ENCODE results near the gene LRP8. TPM values are rescaled to one million over a fixed set of nuclear protein-coding genes. Genes with fewer than 3 reads are reported as not detected.

LRP8 gene
- total and polyA plus RNA-seq, 4 donors = 2.6 to 20.0 (median 9.6) TPM

DNA sequence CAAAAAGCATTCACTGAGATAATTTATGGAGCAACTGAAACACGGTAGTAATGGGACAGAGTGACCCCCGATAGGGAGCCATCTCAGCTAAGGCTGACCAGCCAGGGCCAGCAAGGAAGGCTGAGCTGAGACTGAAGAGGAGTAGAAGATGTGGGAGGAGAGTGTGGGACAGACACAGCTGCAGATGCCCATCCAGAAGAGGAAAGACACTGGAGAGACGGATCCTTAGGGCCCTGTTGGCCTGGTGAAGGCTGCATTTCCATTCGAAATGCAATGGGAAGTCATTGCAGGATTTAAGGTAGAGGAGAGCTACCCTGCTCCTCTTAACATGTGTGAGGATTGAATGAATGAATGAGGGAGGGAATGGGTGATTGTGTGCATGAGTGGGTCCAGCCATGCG is 44.0 kb upstream of the LRP8 start:
- DNase-seq (no peak), ATAC-seq (ENCODE audit: insufficient read depth, low FRiP score) (no peak)
- Histone ChIP-seq H3K36me3 (ENCODE audit: control insufficient read depth in 4 of 4, insufficient read depth in 4 of 4, low read length in 4 of 4) (no peaks in the 10 kb centered on the region), H3K4me1 (ENCODE audit: control insufficient read depth in 5 of 5, insufficient read depth in 5 of 5, low read length in 5 of 5) (peaks cover 0 to 20% (median 0%) of the 10 kb centered on the region in 5 donors), H3K9me3 (ENCODE audit: control insufficient read depth in 4 of 4, insufficient read depth in 3 of 4, low read length in 3 of 4) (peaks cover 0 to 2% (median 0%) of the 10 kb centered on the region in 4 donors), H3K4me3 (no peak overlapping the region), H3K27ac (ENCODE audit: low read depth in 1 of 2, low read length in 1 of 2) (no peak overlapping the region), H3K9ac (ENCODE audit: insufficient read depth in 1 of 2, low read length in 2 of 2) (no peak overlapping the region), H3K27me3 (ENCODE audit: control insufficient read depth in 3 of 3, insufficient read depth in 3 of 3, low read length in 2 of 3) (no peaks in the 10 kb centered on the region)
- WGBS, 2 donors = 90 to 91% methylated on average over 5 of the region's 5 CpGs
- TF ChIP-seq, protein P1, sequence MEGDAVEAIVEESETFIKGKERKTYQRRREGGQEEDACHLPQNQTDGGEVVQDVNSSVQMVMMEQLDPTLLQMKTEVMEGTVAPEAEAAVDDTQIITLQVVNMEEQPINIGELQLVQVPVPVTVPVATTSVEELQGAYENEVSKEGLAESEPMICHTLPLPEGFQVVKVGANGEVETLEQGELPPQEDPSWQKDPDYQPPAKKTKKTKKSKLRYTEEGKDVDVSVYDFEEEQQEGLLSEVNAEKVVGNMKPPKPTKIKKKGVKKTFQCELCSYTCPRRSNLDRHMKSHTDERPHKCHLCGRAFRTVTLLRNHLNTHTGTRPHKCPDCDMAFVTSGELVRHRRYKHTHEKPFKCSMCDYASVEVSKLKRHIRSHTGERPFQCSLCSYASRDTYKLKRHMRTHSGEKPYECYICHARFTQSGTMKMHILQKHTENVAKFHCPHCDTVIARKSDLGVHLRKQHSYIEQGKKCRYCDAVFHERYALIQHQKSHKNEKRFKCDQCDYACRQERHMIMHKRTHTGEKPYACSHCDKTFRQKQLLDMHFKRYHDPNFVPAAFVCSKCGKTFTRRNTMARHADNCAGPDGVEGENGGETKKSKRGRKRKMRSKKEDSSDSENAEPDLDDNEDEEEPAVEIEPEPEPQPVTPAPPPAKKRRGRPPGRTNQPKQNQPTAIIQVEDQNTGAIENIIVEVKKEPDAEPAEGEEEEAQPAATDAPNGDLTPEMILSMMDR (IDR thresholded peaks at IDR 0.05; ENCODE audit: control extremely low read depth, extremely low read depth) = no peak

DNA sequence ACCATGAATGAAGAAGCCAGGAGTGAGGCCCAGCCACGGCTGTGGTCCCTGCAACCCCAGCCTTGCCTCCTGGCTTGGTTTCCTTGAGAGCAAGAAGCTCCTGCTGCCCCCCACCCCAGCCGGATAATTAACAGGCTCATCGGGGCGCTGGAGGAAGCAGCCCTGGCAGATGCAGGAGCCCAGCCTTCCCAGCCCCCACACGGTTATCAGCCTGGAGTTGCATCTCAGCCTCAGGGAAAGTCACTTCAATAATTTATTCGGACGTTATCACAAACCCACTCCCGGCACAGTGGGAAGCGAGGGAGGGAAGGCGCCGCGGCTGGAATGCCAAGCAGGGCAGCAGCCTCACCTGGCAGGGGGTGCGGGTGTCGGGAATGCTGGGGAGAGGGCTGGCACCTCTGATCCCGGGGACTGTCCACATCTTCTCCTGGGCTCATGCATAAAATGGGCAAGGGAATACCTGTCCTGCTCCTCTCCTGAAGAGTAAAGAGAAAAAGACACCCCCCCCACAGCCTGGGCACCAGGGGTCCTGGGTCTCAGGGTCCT is 43.3 kb upstream of the LRP8 start:
- Histone ChIP-seq H3K9me3 (ENCODE audit: control insufficient read depth in 4 of 4, insufficient read depth in 3 of 4, low read length in 3 of 4) (peaks cover 0 to 2% (median 0%) of the 10 kb centered on the region in 4 donors), H3K27me3 (ENCODE audit: control insufficient read depth in 3 of 3, insufficient read depth in 3 of 3, low read length in 2 of 3) (no peaks in the 10 kb centered on the region), H3K4me3 (no peak overlapping the region), H3K9ac (ENCODE audit: insufficient read depth in 1 of 2, low read length in 2 of 2) (no peak overlapping the region), H3K4me1 (ENCODE audit: control insufficient read depth in 5 of 5, insufficient read depth in 5 of 5, low read length in 5 of 5) (peaks cover 0 to 17% (median 0%) of the 10 kb centered on the region in 5 donors), H3K36me3 (ENCODE audit: control insufficient read depth in 4 of 4, insufficient read depth in 4 of 4, low read length in 4 of 4) (no peaks in the 10 kb centered on the region), H3K27ac (ENCODE audit: low read depth in 1 of 2, low read length in 1 of 2) (no peak overlapping the region)
- no peak for DNase-seq
- 56 to 75% methylated on average over 15 of the region's 15 CpGs for WGBS, 2 donors
- TF ChIP-seq, protein P1 (IDR thresholded peaks at IDR 0.05; ENCODE audit: control extremely low read depth, extremely low read depth) = no peak
- ATAC-seq (ENCODE audit: insufficient read depth, low FRiP score) = no peak

DNA sequence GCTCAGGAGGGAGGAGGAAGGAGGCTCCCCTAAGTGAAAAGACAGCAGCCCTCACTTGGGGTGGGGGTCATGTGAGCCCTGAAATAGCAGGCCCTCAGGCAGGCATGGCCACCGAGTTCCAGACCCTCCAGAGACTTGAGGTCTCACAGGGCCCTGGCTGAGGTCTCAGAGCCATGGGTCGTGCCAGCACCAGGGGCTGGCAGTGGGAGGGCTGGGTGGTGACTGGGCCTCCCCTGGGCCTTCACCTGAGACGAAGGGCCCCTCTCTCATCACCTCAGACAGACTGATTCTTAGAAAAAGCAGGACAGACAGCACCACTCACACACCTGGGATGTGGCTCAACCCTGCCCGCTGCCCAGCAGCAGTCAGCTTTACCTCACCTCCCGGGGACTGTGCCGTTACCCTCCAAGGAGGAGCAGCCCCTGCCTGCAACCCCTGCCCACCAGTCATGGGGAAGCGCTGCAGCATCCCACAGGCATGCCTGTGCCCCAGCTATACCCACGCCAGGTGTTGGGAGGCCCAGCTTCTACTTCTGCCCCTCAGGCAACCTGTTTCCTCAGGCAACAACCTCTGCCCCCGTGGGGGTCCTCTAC is 42.6 kb upstream of the LRP8 start:
- Histone ChIP-seq H3K9me3 (ENCODE audit: control insufficient read depth in 4 of 4, insufficient read depth in 3 of 4, low read length in 3 of 4) (peaks cover 0 to 2% (median 0%) of the 10 kb centered on the region in 4 donors), H3K27me3 (ENCODE audit: control insufficient read depth in 3 of 3, insufficient read depth in 3 of 3, low read length in 2 of 3) (no peaks in the 10 kb centered on the region), H3K4me3 (no peak overlapping the region), H3K9ac (ENCODE audit: insufficient read depth in 1 of 2, low read length in 2 of 2) (no peak overlapping the region), H3K36me3 (ENCODE audit: control insufficient read depth in 4 of 4, insufficient read depth in 4 of 4, low read length in 4 of 4) (no peaks in the 10 kb centered on the region), H3K27ac (ENCODE audit: low read depth in 1 of 2, low read length in 1 of 2) (no peak overlapping the region), H3K4me1 (ENCODE audit: control insufficient read depth in 5 of 5, insufficient read depth in 5 of 5, low read length in 5 of 5) (peaks cover 0 to 11% (median 0%) of the 10 kb centered on the region in 5 donors)
- ATAC-seq (ENCODE audit: insufficient read depth, low FRiP score) = no peak
- WGBS, 2 donors = 86 to 87% methylated on average over 9 of the region's 9 CpGs
- TF ChIP-seq, protein P1 (IDR thresholded peaks at IDR 0.05; ENCODE audit: control extremely low read depth, extremely low read depth) = no peak
- no peak for DNase-seq
